LNCAP (cell line): Measurements from ENCODE around the gene SFTA2.

Experiments used
- CTCF ChIP-seq: fragments of 450-650 bp; IDR thresholded peaks from 2 replicates; pipeline ENCODE4 v1.5.1; 2017; ENCODE audit warnings: mild to moderate bottlenecking

The SFTA2 gene

GRCh38 chr6:30884521-30885480 lies 47.2 kb downstream of the SFTA2 start:
- TF ChIP-seq CTCF = no peak

GRCh38 chr6:30883685-30884520 lies 48.1 kb downstream of the SFTA2 start, which contains the start of gene DDR1:
TSS of gene DDR1 (plus strand) at chr6:30884519. CDS start at chr6:30888730, 4,211 bp downstream.
- no peak for TF ChIP-seq CTCF

GRCh38 chr6:30882759-30883684 lies 48.9 kb downstream of the SFTA2 start:
- no peak for TF ChIP-seq CTCF

- no peak for TF ChIP-seq CTCF
These were observed 49.7 kb downstream of the SFTA2 start for GRCh38 chr6:30882204-30882758.

- no peak for TF ChIP-seq CTCF
These were observed 50.4 kb downstream of the SFTA2 start for GRCh38 chr6:30881392-30882203.
